Retina (tissue), 1 donor: ENCODE data around the gene NRXN2.

Experiments
- DNase-seq: peaks from one replicate; pipeline ENCODE4 v3.0.0-alpha.2; 2016

The NRXN2 gene

GRCh38 chr11:64694821-64695365 is 28.1 kb downstream of the NRXN2 start:
- DNase-seq = peak; percentile 82

- no peak for DNase-seq
Observed at GRCh38 chr11:64694026-64694755, 28.8 kb downstream of the NRXN2 start.

- DNase-seq = no peak
Observed at GRCh38 chr11:64692764-64693331, 30.1 kb downstream of the NRXN2 start.

- no peak for DNase-seq
Observed at GRCh38 chr11:64691543-64691942, 31.5 kb downstream of the NRXN2 start.

- DNase-seq = no peak
Observed at GRCh38 chr11:64690235-64690634, 32.8 kb downstream of the NRXN2 start.

GRCh38 chr11:64688534-64688982 is 34.4 kb downstream of the NRXN2 start:
- peak; percentile 99 for DNase-seq

- DNase-seq = peak; percentile 34
Observed at GRCh38 chr11:64687643-64688533, 35.1 kb downstream of the NRXN2 start.

- no peak for DNase-seq
Observed at GRCh38 chr11:64687204-64687603, 35.8 kb downstream of the NRXN2 start.

- no peak for DNase-seq
Observed at GRCh38 chr11:64686466-64687170, 36.4 kb downstream of the NRXN2 start.

GRCh38 chr11:64685536-64685935 is 37.5 kb downstream of the NRXN2 start:
- DNase-seq = no peak

GRCh38 chr11:64684357-64684756 is 38.6 kb downstream of the NRXN2 start:
- DNase-seq = no peak

- no peak for DNase-seq
Observed at GRCh38 chr11:64681171-64681570, 41.8 kb downstream of the NRXN2 start.

- no peak for DNase-seq
Observed at GRCh38 chr11:64679846-64680245, 43.2 kb downstream of the NRXN2 start.

- no peak for DNase-seq
Observed at GRCh38 chr11:64677441-64678023, 45.5 kb downstream of the NRXN2 start.

- no peak for DNase-seq
Observed at GRCh38 chr11:64676261-64676615, 46.8 kb downstream of the NRXN2 start.

- DNase-seq = peak; percentile 73
Observed at GRCh38 chr11:64675450-64676260, 47.3 kb downstream of the NRXN2 start.

GRCh38 chr11:64674774-64675173 is 48.2 kb downstream of the NRXN2 start:
- no peak for DNase-seq

- no peak for DNase-seq
Observed at GRCh38 chr11:64673279-64673678, 49.7 kb downstream of the NRXN2 start.

- no peak for DNase-seq
Observed at GRCh38 chr11:64672875-64673274, 50.1 kb downstream of the NRXN2 start.

- DNase-seq = no peak
Observed at GRCh38 chr11:64670975-64671374, 52.0 kb downstream of the NRXN2 start.

- DNase-seq = no peak
Observed at GRCh38 chr11:64667154-64667745, 55.7 kb downstream of the NRXN2 start.
